DMS153 treated with DMSO at 0.1 percent for 48 hours (cell line): ENCODE measurements around the gene IL1RL2.

Source experiments
- DNase-seq: peaks from one replicate; lab custom pipeline; 2025; ENCODE audit not compliant: unreplicated experiment; lab: John Stamatoyannopoulos, UW

The IL1RL2 gene

GRCh38 chr2:102262216-102263129, 75.7 kb downstream of the IL1RL2 start:
- no peak for DNase-seq

GRCh38 chr2:102264952-102265351, 78.1 kb downstream of the IL1RL2 start:
- DNase-seq, result no peak

DNA sequence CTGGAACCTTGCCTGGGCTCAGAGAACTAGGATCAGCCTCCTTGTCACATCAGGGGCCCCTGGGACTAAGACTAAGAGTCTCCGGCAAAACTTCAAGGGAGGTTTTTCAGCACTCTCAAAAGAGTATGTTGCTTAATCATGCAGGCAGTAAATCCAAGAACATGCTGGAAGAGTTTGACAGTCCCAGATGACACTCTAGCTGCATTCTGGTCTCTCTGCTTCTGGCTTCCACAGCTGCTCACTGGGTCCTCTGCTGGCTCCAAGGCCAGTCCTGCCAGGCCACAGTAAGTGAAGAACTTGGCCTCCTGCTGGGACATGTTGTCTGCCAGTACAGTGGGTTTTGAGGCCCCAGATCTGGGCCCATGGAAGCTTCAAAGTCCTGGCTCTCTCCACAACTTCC, 79.4 kb downstream of the IL1RL2 start:
- DNase-seq, result no peak

DNA sequence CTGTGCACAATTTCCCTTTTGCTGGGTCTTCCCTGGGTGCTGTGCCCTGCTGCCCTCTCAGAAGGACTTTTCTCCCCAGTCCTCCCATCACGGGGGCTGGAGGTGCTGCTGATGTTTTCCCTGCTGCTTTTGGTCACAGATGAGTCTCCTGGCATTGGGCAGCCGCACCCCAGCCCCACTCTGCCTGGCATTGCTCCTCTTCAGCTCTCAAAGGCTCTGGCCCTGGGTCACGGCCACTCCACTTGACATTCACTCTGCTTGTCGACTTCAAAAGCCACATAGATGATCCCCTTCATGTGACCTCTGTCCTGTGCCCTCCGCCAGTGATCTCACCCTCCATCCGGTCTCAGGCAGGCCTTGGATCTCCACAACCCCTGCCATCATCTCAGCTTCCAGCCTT, 81.0 kb downstream of the IL1RL2 start:
- no peak for DNase-seq

DNA sequence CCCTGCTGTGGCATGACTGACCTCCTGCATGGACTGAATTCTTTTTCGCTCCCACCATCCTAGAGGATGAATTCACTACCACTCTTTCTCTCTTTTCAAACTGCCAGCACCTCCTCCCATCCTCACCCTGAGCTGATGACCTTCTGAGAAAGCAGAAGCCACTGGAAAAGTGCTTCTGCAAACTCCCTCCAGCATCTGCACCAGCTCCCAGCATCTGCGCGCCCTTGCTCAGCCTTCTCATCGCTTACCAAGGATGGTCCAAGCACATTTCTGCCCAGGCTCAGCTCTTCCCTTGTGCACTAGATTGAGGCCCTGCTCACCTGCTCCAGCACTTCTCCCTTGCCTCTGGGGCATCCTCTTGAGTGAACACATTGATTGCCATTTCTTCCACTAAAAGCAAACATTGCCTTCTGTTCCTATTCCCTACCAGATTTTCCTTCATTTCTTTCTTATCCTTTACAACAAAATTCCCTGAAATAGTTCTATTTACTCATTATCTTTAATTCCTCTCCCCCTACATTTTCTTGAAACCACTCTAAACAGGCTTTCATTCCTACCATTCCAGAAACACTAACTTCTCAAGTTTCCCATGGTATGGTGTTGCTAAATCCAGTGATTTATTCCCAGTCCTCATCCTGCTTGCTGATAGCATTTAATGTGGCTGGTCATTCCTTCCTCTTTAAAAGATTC, 81.8 kb downstream of the IL1RL2 start:
- no peak for DNase-seq

DNA sequence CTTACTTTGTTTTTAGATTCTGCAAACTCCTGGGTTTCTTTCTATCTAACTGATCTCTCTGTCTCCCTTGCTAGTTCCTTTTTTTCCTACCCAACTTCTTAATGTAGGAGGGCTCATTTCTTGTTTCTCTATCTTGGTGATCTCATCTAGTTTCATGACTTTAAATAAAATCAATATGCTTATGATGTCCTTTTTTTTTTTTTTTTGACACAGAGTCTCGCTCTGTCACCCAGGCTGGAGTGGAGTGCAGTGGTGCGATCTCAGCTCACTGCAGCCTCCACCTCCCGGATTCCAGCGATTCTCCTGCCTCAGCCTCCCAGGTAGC, 82.3 kb downstream of the IL1RL2 start:
- no peak for DNase-seq

- DNase-seq, result no peak
Measured at GRCh38 chr2:102271844-102272243, 85.0 kb downstream of the IL1RL2 start.

GRCh38 chr2:102273619-102274211, 86.9 kb downstream of the IL1RL2 start:
- DNase-seq, result no peak

DNA sequence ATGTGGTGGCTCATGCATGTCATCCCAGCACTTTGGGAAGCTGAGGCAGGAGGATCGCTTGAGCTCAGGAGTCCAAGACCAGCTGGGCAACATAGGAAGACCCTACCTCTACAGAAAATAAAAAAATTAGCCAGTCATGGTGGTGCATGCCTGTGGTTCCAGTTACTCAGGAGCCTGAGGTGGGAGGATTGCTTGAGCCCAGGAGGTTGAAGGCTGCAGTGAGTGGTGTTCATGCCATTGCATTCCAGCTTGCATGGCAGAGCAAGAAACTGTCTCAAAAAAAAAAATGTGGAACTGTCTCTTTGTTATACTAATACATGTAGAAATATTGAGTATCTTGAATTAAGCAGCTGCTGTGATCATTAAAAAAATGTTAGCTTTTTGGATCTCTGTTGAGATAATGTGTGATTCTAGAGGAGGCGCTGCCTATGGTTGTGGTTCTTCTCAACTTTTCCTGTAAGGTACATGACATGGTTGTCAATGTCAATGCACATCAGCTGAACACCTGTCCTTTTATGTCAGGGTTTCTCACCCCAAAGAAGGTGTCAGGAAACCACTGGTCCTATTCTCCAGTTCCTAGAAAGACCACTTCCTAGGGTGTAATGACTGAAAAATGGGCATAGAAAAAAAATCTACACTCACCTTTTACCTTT, 89.9 kb downstream of the IL1RL2 start:
- DNase-seq, result no peak

DNA sequence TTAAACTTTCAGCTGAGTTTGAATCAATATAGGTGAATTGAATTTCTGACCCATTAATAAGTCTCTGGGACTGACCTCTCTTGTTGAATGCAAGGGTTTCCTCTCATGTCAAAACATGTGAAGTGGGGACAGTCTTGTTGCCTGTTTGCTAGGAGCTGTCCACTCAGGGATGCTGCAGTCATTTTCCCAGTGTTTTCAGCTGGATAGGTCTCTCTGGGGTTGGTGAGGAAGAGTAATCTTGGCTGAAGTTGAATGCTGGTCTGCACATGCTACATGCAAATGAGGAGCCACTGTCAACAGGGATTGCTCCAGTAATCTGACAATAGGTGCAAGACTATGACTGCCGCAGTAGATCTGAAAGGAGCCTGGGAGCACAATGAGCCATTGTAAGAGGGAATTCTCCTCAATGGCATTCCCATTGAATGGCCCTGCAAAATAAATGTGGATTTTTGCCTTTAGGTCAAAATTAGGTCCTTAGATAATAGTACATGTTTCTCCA, 90.4 kb downstream of the IL1RL2 start:
- no peak for DNase-seq

GRCh38 chr2:102278720-102279390, 92.0 kb downstream of the IL1RL2 start:
- DNase-seq, result no peak

GRCh38 chr2:102279391-102279735, 92.5 kb downstream of the IL1RL2 start:
- no peak for DNase-seq

DNA sequence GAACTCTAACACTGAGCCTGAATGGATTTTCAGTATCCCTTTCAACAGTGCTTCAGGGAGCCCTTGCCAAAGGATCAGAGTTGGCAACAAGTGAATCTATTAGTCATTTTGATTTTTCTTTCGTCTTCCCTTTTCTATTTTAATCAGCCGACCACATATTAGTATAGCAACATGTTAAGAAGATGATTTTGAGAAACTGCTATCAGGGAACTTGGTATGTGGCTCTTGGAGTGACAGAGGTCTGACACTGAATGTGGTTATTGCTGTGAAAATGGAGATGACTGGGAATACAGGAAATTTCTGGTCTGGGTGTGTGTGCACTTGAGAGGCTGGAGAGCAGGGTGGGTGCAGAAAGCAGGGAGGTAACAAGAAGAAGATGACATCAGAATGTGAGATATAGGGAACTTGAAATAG, 95.9 kb downstream of the IL1RL2 start:
- no peak for DNase-seq

GRCh38 chr2:102283996-102284395, 97.2 kb downstream of the IL1RL2 start:
- DNase-seq, result no peak

GRCh38 chr2:102284611-102285010, 97.8 kb downstream of the IL1RL2 start:
- no peak for DNase-seq

- no peak for DNase-seq
Measured at GRCh38 chr2:102285368-102285767, 98.5 kb downstream of the IL1RL2 start.

GRCh38 chr2:102286041-102286440, 99.2 kb downstream of the IL1RL2 start:
- no peak for DNase-seq

GRCh38 chr2:102289129-102289528, 102.3 kb downstream of the IL1RL2 start:
- DNase-seq, result no peak
